DND-41 (cell line): ENCODE measurements around the gene FBXW11.

Experiments used
- ATAC-seq: fragments of 200-7000 bp; cut with Tn5 transposase; 3 replicates; pipeline ENCODE4 v1.9.1; 2021; ENCODE audit warnings: low read depth; ENCODE audit not compliant: insufficient read depth
- DNase-seq: peaks from one replicate; pipeline ENCODE4 v3.0.0-alpha.2; 2020
- H2AFZ ChIP-seq: 2 replicates; pipeline ENCODE4 v1.6.0; 2012; ENCODE audit warnings: low read depth, low read length
- H3K27ac ChIP-seq: 2 replicates; pipeline ENCODE4 v1.5.1; 2012; ENCODE audit warnings: low read length, inconsistent platforms
- H3K27me3 ChIP-seq: fragments of 200-600 bp; sonication (generic); 2 replicates; pipeline ENCODE4 v1.6.0; 2012; ENCODE audit warnings: low read length, mild to moderate bottlenecking, inconsistent platforms; ENCODE audit not compliant: insufficient read depth, poor library complexity
- H3K36me3 ChIP-seq: 2 replicates; pipeline ENCODE4 v1.5.1; 2012; ENCODE audit warnings: low read length, inconsistent platforms; ENCODE audit not compliant: insufficient read depth
- H3K4me1 ChIP-seq: 2 replicates; pipeline ENCODE4 v1.5.1; 2012; ENCODE audit warnings: mild to moderate bottlenecking, low read length; ENCODE audit not compliant: insufficient read depth
- H3K4me2 ChIP-seq: 2 replicates; pipeline ENCODE4 v1.6.0; 2012; ENCODE audit warnings: mild to moderate bottlenecking, moderate library complexity, low read length, inconsistent platforms; ENCODE audit not compliant: insufficient read depth
- H3K4me3 ChIP-seq, 2 experiments: fragments of 200-600 bp in 1 of 2; shearing (Covaris generic) in 1 of 2; 2 replicates each; pipeline ENCODE4 v1.5.1; 2012 to 2016; ENCODE audit warnings: inconsistent platforms in 2 of 2, low read length in 2 of 2, mild to moderate bottlenecking in 2 of 2, low read depth in 1 of 2, moderate library complexity in 1 of 2
- H3K79me2 ChIP-seq: 2 replicates; pipeline ENCODE4 v1.6.0; 2012; ENCODE audit warnings: low read length, inconsistent platforms; ENCODE audit not compliant: insufficient read depth
- H3K9ac ChIP-seq: 2 replicates; pipeline ENCODE4 v1.6.0; 2012; ENCODE audit warnings: low read depth, mild to moderate bottlenecking, inconsistent platforms, low read length, moderate library complexity
- H3K9me3 ChIP-seq: 2 replicates; pipeline ENCODE4 v1.5.1; 2012; ENCODE audit warnings: low read length, moderate library complexity, mild to moderate bottlenecking, inconsistent platforms; ENCODE audit not compliant: insufficient read depth, severe bottlenecking
- H4K20me1 ChIP-seq: 2 replicates; pipeline ENCODE4 v1.6.0; 2012; ENCODE audit warnings: low read length; ENCODE audit not compliant: insufficient read depth
- EZH2 ChIP-seq: IDR thresholded peaks from 3 replicates; pipeline ENCODE4 v1.6.1; 2012; ENCODE audit warnings: borderline replicate concordance, low read depth, mild to moderate bottlenecking, moderate library complexity, low read length, inconsistent platforms; ENCODE audit not compliant: severe bottlenecking
- TF ChIP-seq, protein P1 (sequence below): IDR thresholded peaks from 2 replicates; pipeline ENCODE4 v1.5.1; 2012; ENCODE audit warnings: borderline replicate concordance, low read length, moderate library complexity, mild to moderate bottlenecking; ENCODE audit not compliant: poor library complexity, severe bottlenecking; ENCODE audit errors: extremely low read depth

FBXW11 gene

DNA sequence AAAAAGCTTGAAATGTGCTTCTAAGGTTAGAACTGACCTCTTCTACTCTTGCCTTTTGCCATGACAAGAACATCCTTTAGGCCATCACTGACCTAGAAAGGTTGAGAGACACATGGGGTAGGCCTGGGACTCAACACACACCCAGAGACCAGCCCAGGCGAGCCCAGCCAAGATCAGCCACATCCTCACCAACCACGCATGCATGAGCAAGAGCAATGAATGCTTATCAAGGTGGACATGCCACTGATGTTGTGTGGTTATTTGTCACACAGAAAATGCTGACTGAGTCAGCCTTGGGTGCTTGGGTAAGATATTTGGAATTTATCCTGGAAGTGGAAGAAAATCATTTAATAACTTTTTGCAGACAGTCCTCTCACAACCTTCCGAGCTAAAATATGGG is 181.4 kb downstream of the FBXW11 start:
- no peak overlapping the region for H3K4me2 ChIP-seq
- H4K20me1 ChIP-seq, result no peaks in the 10 kb centered on the region
- no peak overlapping the region for H3K27ac ChIP-seq
- no peak for ATAC-seq
- H3K9ac ChIP-seq, result no peak overlapping the region
- TF ChIP-seq EZH2, result no peak
- TF ChIP-seq, protein P1, sequence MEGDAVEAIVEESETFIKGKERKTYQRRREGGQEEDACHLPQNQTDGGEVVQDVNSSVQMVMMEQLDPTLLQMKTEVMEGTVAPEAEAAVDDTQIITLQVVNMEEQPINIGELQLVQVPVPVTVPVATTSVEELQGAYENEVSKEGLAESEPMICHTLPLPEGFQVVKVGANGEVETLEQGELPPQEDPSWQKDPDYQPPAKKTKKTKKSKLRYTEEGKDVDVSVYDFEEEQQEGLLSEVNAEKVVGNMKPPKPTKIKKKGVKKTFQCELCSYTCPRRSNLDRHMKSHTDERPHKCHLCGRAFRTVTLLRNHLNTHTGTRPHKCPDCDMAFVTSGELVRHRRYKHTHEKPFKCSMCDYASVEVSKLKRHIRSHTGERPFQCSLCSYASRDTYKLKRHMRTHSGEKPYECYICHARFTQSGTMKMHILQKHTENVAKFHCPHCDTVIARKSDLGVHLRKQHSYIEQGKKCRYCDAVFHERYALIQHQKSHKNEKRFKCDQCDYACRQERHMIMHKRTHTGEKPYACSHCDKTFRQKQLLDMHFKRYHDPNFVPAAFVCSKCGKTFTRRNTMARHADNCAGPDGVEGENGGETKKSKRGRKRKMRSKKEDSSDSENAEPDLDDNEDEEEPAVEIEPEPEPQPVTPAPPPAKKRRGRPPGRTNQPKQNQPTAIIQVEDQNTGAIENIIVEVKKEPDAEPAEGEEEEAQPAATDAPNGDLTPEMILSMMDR, result no peak
- H3K4me1 ChIP-seq, result no peaks in the 10 kb centered on the region
- no peak for DNase-seq
- H3K9me3 ChIP-seq, result no peaks in the 10 kb centered on the region
- no peaks in the 10 kb centered on the region for H3K27me3 ChIP-seq
- no peak overlapping the region for H2AFZ ChIP-seq
- no peaks in the 10 kb centered on the region for H3K79me2 ChIP-seq
- no peak overlapping the region for H3K4me3 ChIP-seq
- no peaks in the 10 kb centered on the region for H3K36me3 ChIP-seq

DNA sequence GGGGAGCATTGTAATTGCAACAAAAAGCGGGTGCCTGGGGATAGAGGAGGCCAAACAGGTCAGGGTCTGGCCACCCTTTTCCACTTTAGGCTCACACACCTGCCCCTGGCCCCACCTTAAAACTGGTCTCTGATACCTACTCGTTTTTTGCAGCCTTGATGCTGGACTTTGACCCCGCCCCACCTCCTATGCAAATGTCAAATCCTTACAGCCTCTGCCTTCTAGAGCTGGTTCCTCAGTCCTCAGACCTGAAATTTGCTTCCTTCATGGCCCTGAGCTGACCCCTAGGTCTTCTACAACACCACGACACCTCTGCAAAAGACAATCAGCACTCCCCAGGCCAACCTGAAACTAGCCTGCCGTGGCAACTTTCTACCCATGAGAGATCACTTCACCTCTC is 183.2 kb downstream of the FBXW11 start:
- no peak overlapping the region for H3K4me3 ChIP-seq
- H3K36me3 ChIP-seq, result no peaks in the 10 kb centered on the region
- DNase-seq (no peak), ATAC-seq (no peak)
- H3K4me1 ChIP-seq, result no peaks in the 10 kb centered on the region
- H3K9ac ChIP-seq, result no peak overlapping the region
- no peaks in the 10 kb centered on the region for H4K20me1 ChIP-seq
- no peaks in the 10 kb centered on the region for H3K9me3 ChIP-seq
- no peaks in the 10 kb centered on the region for H3K27me3 ChIP-seq
- no peak overlapping the region for H3K4me2 ChIP-seq
- TF ChIP-seq, protein P1, result no peak
- no peak for TF ChIP-seq EZH2
- no peak overlapping the region for H3K27ac ChIP-seq
- H3K79me2 ChIP-seq, result no peaks in the 10 kb centered on the region
- no peak overlapping the region for H2AFZ ChIP-seq

DNA sequence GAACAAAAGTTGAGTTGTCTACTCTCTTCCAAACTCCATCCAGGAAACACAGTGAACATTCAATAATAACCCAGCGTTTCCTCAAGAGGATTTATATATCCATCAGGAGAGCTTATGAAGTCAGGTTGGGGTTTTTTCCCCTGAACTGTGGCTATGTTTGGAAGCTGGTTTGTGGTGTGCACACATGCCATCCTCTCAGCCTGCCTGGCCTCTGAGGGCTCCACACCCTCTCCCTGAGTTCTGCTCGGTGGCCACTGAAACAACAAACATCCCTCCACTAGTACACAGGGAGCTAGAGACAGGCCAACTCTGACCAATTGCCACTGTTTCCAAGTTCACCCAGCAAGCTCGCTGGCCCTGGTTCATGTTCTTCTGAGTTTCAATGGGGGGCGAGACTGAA is 185.2 kb downstream of the FBXW11 start:
- no peak overlapping the region for H3K9ac ChIP-seq
- no peaks in the 10 kb centered on the region for H4K20me1 ChIP-seq
- H3K9me3 ChIP-seq, result no peaks in the 10 kb centered on the region
- peaks cover 4% of the 10 kb centered on the region for H3K27me3 ChIP-seq
- no peak for ATAC-seq
- H3K4me1 ChIP-seq, result no peaks in the 10 kb centered on the region
- no peak overlapping the region for H3K4me2 ChIP-seq
- no peaks in the 10 kb centered on the region for H3K79me2 ChIP-seq
- no peak overlapping the region for H3K27ac ChIP-seq
- H3K36me3 ChIP-seq, result no peaks in the 10 kb centered on the region
- no peak overlapping the region for H2AFZ ChIP-seq
- no peak overlapping the region for H3K4me3 ChIP-seq
- TF ChIP-seq, protein P1, result no peak
- TF ChIP-seq EZH2, result no peak
- no peak for DNase-seq

DNA sequence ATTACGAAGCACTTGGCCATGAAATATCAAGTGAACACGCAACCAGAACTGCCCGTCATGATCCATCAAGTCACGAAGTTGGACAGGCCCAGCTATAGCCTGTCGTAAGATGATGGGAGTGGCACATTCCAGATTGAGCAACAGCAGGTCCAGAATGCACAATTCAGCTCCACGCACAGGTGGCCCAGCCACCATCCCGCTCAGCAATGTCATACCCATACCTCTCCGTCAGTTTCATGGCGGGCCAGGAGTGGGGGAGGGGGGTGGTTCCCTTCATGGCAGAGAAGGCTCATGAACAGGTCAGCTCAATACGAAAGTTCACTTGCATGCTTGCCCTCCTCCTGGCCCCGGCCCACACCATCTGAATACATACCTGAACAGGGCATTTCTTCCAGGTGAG is 185.9 kb downstream of the FBXW11 start:
- Histone ChIP-seq H3K4me2 (no peak overlapping the region), H3K4me1 (no peaks in the 10 kb centered on the region), H3K9me3 (no peaks in the 10 kb centered on the region), H4K20me1 (no peaks in the 10 kb centered on the region), H2AFZ (no peak overlapping the region), H3K4me3 (no peak overlapping the region), H3K79me2 (no peaks in the 10 kb centered on the region), H3K27ac (no peak overlapping the region), H3K9ac (no peak overlapping the region), H3K36me3 (no peaks in the 10 kb centered on the region), H3K27me3 (peaks cover 7% of the 10 kb centered on the region)
- DNase-seq (no peak), ATAC-seq (no peak)
- TF ChIP-seq, protein P1, result no peak
- TF ChIP-seq EZH2, result no peak
